NCI-H2107 treated with DMSO at 0.1 percent for 48 hours (cell line): ENCODE data around the gene BDH1.

Source experiments
- DNase-seq: peaks from one replicate; lab custom pipeline; 2025; ENCODE audit not compliant: unreplicated experiment; lab: John Stamatoyannopoulos, UW

The BDH1 gene

DNA sequence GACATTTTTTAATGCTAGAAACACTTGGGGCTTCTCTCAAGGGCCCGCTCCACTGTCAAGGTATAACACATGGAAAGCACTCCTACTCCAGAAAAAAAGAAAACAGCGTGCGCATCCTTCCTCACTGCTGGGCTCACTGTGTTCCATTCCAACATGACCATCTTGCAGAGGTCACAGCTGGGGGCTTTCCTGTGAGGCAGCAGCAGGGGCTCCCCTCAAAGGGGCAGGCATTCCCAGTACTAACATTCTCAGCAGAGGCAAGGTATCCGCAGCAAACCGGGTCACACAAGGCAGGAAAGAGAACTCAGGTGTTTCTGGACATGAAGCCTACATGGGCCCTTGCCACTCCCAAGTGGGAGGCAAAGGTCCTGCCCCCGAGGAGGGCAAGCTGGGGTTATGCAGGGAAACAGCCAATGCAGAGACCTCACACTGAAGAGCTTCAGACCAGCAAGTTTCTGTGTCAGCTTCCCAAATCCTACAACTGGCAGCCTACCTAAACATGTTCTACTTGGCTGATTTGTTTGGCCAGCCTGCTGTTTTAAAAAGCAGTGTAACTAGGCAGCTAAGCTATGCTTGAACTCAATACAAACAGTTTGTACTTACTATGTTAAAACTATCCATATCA, 6.4 kb downstream of the BDH1 start:
- no peak for DNase-seq

DNA sequence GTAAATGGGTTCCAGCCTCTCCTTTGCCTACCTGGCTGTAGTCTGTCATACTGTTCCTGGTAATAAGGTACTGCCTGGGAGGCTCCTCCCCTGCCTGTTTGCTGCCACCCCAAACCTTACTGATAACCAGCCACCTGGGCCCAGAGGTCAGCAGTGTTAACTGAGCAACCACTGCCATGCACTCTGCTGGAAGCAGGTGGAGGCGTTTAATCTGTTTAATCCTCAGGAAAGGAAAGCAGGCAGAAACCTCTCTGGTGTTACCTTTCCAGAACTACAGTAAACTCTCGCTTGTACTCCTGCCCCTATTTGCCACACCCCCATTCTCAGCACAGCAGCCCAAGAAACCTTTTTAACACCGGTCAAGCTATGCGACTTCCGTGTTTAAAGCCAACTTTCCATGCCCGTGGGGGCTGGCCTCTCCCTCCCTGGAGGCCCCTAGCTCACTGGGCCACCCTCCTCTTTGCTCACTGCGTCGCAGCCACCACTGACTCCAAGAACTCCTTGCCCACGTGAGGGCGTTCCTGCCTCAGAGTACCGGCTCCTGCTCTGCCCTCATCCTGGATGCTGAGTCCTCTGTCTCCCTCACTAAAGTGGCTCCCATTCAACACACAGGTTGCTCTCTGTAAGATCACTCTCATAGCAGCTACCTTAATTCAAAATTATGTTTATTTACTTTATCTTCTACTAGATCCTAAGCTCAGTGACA, 8.3 kb downstream of the BDH1 start:
- no peak for DNase-seq

DNA sequence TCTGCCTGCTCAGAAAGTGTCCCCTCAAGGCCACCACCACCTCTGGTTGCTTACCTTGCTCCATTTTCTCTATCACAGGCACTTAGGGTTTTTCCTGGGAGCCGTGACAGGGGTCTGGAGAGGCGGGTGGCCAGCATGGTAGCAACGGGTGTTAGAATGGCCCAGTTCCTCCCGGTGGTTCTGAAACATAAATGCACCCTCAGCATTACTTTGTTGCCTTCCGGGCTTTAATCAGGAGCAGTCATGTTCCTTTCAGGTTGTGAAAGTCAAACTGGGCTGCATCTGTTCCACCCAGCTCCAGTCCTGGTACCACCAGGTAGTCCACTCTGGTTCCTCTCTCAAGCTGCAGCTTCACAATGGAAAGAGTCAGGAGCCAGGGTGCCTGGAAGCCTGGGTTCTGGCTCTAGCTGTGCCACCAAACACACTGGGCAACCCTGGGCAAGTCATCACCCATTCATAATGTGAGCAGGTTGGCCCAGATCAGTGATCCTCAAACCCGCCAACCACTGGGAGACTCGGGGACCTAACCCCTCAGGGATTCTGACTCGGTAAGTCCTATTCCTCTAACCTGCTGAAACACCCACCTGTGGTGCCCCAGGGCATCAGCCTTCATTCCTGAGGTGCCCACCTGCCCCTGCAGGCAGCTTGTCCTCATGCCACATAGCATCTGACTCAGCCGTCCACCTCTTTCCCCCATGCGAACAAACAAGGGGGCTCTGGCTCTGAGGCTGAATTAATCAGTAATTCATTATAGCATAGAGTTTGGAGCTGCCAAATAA, 9.3 kb downstream of the BDH1 start:
- DNase-seq = no peak

DNA sequence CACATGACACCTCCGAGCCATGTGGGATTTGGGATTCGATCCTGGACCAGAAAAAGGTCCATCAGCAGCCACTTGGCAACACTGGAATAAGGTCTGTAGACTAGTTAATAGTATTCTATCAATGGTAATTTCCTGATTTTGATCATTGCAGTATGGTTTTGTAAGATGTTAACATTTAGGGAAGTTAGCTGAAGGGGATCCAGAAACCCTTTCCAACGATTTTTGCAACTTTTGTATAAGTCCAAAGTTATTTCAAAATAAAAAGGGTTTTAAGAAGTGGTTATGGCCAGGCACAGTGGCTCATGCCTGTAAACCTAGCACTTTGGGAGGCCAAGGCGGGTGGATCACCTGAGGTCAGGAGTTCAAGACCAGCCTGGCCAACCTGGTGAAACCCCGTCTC, 10.2 kb downstream of the BDH1 start:
- DNase-seq = no peak

DNA sequence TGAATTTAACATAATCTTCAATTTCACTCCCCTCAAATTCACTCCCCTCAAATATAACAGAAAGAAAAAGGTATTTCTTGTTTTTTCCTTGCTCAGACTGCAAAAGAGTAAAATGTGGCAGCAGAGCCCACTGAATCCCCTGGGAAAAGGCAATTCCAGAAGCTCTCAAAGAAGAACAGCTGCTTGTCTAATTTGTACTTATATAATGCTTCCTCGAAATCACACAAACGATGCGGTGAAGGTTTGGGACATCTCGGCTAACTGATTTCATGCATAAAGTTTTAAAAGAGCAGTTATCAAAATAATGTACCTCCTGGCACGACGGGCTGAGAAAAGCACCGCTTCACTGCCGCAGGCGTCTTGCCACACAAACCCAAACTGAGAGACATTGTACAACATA, 10.7 kb downstream of the BDH1 start:
- no peak for DNase-seq

DNA sequence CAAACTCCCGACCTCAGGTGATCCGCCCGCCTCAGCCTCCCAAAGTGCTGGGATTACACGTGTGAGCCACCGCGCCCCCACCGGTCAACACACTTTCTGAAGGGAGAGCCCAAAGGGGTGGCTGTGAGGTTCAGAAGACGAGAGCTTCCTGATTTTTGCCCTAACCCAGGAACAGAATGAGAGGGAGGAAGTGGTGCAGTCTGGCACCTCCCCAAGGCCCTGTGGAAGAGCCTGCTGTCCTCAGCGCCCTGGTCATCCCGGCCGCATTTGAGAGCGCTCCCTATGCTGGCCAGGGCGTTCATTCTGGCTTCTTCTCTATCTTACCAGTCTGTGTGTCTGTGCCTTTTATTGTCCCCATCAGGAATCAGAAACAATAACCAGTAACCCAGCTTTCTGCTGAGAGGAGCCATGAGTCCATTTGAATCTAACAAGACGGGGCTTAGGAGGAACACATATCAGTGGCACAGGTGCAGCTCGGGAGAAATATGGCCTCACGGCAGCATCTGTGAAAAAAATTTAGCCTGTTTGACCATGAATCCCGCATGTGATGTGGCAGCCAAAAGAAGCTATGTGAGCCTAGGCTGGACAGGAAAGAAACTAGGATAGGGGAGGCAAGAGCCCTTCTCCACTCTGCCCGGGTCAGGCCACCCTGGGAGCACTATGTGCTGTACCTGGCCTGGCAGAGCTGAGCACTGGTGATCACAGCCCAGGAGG, 12.9 kb downstream of the BDH1 start:
- DNase-seq = no peak

DNA sequence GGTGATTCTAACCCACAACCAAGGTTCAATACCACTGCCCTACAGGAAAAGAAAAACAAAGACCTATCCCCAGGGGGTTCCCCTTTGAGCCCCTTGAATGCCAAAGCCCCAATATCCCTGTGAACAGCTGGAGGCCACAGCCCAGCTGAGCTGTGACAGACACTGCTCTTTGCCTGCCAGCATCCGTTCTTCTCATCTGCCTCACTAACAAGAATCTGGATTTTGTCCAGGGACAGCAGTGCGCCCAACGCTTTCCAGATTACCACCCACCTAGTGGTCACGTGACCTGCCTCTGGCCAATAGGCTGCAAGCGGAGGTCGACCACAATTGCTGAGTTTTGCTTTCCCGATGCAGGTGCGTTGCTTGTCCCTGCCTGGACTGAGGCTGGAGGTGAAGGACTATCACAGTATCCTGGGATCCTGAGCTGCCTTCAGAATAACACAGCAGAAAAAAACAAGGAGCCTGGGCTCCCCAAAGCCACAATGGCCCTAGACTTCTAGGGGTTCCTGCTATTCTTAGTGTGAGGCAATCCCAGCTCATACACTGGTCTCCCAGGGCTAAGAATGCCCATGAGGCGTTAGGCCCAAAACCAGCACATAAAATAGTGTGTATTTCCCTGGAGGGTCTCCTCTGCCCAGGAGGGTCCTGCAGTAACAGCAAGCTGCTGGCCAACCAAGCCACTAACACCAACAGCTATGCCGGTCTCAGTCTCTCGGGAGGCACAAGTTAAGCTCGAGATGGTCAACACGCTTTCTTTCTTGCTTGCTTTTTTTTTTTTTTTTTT, 13.8 kb downstream of the BDH1 start:
- DNase-seq = no peak

DNA sequence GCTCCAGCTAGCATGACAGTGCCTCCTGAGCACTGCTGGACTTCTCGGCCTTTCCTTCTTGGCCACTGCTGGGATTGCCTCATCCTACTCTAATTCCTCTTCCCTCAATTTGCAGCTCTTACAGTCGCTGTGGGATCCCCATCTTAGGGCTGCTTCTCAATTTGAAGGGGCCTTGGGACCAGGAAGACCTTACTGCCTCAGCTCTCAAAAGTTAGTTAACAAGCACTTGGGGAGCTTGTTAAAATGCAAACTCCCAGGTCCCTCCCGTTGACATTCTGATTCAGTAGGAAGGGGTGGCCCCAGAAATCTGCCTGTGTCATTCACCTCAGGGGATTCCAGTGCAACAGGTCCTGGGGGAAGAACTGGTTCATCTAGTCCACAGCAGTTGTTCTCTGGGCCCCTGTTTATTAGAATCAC, 14.8 kb downstream of the BDH1 start:
- no peak for DNase-seq

DNA sequence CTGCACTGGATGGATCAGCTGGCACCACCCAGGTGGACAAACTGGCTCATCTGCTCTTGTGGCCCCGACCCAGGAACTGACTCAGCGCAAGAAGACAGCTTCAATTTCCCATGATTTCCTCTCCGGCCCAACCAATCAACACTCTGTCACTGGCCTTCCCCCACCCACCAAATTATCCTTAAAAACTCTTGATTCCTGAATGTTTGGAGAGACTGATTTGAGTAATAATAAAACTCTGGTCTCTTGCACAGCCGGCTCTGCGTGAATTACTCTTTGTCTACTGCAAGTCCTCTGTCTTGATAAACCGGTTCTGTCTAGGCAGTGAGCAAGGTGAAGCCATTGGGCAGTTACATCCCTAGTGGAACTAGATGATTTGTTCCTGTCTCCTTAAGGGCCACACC, 16.1 kb downstream of the BDH1 start:
- no peak for DNase-seq

DNA sequence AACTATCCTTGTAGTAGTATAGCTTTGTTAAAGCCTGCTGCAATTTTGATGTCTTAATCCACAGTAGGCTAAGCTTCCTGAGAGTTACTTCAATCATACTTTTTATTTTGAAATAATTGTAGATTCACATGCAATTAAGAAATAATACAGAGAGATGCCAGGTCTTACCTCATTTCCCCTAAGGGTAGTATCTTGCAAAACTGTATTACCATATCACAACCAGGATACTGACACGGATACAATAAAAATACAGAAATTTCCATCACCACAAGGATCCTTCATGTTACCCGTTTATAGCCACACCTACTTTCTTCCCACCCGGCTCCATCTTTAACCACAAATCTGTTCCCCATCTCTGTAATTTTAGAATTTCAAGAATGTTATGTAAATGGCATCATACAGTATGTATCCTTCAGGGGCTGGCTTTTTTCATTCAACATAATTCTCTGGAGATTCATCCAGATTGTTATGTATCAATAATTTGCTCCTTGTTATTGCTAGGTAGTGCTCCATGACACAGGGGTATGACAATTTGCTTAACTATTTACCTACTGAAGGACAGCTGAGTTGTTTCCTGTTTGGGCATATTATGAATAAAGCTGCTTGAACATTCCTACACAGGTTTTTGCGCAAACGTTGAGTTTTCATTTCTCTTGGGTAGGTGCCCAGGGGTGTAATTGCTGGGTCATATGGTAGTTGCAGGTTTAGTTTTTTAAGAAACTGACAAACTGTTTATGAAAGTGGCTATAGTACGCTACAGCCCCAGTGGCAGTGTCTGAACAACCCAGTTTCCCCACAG, 21.6 kb downstream of the BDH1 start:
- no peak for DNase-seq

DNA sequence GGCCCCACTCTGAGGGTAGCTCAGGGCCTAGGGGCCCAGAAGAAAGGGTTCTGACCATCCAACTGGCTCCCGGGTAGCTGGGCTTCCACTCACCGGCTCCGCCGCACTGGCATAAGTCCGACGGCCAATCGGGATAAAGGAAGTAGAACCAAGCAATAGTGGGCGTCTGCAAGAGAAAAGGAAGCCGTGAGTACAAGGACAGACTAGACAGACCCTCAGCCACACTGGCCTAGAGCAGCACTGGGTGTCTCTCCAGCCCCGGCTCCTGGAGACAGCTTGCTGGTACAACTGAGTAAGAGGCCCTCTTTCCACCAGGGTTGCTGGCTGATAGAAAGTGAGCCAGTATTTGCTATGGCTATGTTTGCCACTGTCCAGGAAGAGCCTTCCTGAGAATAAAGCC, 22.4 kb downstream of the BDH1 start:
- DNase-seq = no peak

DNA sequence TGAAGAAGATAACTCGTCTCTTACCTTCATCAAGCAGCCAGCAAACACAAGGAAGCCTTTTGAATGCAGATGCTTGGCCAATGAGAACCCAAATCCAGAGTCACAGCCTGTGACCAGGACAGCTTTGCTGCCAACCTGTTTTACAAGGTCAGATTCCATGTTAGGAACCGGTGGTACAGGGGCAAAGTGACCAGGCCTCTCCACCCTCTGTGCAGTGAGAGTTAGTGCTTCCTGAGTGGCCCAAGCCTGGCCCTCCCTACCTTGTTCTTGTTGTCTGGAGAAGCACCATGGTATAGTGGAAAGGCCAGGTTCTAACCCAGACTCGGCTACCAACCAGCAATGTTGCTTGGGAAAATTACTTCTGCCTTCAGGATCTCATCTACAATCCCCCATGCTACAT, 23.4 kb downstream of the BDH1 start:
- no peak for DNase-seq

DNA sequence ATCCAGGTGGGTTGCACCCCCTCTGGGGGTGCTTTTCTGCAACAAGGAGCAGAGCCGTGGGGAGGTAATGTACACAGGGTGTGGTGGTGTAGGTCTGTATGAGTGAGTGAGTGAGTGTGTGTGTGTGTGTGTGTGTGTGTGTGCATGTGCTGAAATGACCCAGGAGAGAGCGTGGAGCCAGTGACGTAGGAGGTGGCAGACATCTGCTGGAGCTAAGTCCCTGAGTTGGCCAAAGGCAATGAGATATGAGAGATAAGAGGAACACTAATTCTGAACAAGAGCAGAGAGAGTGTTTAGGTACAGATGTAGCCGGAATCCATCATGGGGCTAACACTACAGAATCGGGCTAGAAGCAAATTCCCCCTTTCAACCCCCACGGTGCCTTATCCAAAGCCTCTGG, 27.6 kb downstream of the BDH1 start:
- DNase-seq = no peak

DNA sequence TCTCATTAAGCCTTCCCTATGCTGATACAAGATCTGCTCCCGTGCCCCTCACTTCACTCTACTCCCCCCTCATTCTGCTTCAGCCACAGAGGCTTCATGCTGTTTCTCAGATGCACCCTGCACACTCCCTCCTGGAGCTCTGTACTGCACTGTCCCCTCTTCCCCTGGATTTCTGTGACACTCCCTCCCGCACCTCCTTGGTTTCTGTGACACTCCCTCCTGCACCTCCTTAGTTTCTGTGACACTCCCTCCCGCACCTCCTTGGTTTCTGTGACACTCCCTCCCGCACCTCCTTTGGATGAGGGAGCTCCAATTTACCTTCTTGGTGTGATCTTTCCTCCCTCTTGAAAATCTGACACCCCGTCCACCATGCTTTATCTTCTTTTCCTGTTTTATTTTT, 28.2 kb downstream of the BDH1 start:
- DNase-seq = no peak

DNA sequence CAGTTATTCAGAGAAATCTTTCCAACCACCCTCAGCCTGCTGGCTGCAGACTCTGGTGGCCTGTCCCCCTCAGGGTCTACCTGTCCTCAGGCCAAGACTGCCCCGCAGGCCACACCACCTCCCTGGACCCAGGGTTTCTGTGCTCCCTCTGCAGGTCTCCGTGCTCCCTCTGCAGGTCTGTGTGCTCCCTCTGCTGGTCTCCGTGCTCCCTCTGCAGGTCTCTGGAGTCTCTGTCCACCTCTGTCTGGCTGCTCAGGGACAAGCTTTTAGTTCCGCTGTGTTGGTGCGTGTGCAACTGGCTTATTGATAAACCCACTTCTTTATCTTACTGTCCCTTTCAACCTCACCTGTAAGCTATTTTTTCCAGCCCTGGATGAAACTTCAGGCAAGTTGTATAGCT, 30.1 kb downstream of the BDH1 start:
- no peak for DNase-seq

DNA sequence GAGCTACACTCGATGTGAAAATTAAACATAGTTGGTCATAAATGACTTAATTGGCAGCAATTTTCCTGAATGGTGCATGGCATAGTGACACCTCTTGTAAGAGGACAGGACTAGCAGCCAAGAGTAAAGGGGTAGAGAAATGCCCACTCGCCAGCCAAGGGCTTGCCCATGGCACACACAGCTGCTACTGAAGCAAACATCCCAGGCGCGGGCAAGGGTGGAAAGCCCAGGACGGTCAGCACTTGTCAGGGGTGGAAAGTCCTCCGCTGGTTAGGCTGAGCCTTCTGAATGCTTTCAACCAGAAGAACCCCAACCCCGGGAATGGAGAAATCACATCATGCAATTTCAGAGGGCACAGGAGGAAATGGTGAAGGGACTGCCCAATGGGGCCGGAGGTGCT, 31.6 kb downstream of the BDH1 start:
- no peak for DNase-seq

DNA sequence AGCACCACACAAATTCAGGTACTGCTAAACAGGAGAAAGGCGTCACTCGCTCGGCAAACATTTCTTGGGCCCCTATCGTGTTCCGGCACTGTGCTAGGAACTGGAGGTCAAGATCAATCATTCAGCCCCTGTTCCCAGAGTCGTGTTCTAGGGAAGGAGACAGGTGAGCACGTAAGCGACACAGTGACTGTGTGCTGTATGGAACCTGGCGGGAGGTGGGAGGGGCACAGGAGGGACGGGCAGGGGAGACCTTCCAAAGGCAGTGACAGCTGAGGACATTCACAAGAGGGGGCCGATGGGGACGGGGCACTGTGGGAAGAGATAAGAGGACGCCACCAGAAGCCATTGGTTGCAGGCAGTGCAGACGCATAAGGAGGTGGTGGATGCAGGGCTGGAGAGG, 32.2 kb downstream of the BDH1 start:
- DNase-seq = no peak

DNA sequence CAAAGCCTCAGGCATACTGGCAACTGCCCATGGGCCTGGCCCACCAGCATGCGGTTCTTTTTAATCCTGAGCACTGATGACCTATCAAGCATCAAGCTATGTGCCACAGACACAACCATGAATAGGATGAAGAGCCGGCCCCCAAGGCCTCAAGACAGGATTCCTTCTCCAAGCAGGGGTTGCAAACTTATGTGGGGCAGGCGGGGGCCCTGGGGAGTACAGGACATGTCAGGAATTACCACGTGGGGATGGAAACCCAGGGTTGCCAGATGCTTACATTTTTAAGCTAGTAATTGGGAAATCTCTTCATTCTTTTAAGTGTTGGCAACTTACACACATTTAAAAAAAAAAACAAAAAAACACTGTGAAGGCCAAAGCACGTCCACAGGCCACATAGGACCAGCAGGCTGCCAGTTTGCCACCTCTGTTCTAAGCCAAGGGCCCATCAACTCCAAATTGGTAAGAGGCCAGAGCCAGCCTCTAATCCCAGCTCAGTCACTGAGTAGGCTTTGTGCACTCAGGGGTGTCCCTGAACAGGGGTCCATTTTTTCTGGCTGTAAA, 32.8 kb downstream of the BDH1 start:
- no peak for DNase-seq

DNA sequence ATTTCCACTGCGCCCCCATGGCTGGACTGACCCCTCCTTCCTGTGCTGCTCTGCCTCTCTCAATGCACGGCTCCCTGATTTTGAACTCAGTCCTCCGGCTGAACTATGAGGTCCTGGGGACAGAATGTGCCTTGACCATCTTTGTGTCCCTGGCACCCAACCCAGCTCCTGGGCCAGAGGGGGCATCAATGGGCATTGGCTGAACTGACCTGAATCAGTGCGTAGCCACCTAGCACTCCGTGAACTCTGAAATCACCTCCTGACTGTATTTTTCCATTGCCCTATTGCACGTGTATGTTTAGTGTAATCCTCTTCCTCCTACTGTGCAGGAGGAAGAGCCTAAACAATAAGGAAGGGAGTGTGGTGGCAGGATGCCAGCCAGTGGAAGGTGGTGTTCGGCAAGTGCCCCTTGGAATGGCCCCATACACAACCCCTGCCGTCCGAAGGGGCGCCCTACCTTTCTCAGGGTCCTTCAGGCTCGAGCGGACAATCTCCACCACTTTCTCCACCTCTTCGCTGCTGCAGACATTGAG, 33.5 kb downstream of the BDH1 start:
- no peak for DNase-seq
